IgD-negative memory B cell (primary cell): ENCODE data around the gene PPP1R26. TPM values are rescaled to one million over a fixed set of nuclear protein-coding genes. Genes with fewer than 3 reads are reported as not detected.

Experiments
- H3K27ac Mint-ChIP-seq, 3 donors: one replicate each; pipeline ENCODE4 v1.8.0; 2020 to 2022; ENCODE audit warnings: mild to moderate bottlenecking in 3 of 3, mixed read lengths in 3 of 3, moderate library complexity in 1 of 3
- H3K27me3 Mint-ChIP-seq: one replicate; pipeline ENCODE4 v1.8.0; 2021; ENCODE audit warnings: mixed read lengths
- H3K36me3 Mint-ChIP-seq: one replicate; pipeline ENCODE4 v1.8.0; 2020; ENCODE audit warnings: mild to moderate bottlenecking, mixed read lengths
- H3K4me1 Mint-ChIP-seq, 3 donors: one replicate each; pipeline ENCODE4 v1.8.0; 2020 to 2022; ENCODE audit warnings: mixed read lengths in 3 of 3, mild to moderate bottlenecking in 1 of 3
- H3K4me3 Mint-ChIP-seq, 4 donors: one replicate each; pipeline ENCODE4 v1.8.0; 2020 to 2022; ENCODE audit warnings: mild to moderate bottlenecking in 4 of 4, mixed read lengths in 4 of 4, moderate library complexity in 3 of 4
- H3K9me3 Mint-ChIP-seq, 3 donors: one replicate each; pipeline ENCODE4 v1.8.0; 2020 to 2021; ENCODE audit warnings: mixed read lengths in 3 of 3, mild to moderate bottlenecking in 1 of 3
- polyA plus RNA-seq: library from polyadenylated mRNA; unstranded; fragments of 300-500 nt; fragmentation: Illumina TruSeq; gene quantifications from one replicate; pipeline ENCODE4 v1.2.3, GENCODE V29; 2021

Gene PPP1R26
- polyA plus RNA-seq, 1 donor from 2014 or later, result 1.7 TPM

DNA sequence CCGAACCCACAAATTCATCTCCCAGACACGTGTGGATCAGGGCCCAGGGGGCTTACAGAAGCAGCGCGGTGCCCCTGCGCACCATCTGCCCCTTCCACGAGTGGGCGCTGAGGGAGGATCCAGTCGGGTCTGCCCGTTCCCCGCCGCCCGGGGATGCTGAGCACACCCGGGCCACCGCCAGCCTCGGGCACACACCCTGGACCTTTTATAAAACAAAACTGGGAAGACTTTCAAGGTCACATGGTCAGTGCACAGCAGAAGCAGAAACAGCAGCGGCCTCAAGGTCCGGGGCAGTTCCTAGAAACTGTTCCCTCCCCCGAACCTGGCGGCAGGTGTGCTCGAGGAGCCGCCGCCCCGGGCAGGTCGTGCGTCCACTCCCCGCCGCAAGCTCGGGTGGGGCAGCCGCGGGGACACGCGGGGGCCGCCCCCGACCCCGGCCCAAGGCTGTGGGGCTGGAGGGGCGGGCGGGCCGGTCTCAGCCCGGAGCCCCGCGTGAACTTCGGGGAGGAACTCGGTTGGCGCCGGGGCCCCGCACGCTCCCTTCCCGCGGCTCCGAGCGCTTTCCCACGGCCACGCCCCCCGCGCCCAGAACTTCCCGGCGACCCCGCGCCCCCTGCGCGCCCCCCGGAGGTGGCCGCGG lies 633 bp upstream of the PPP1R26 start:
- H3K27me3 Mint-ChIP-seq, result peaks cover 12% of the 10 kb centered on the region
- no peaks in the 10 kb centered on the region for H3K9me3 Mint-ChIP-seq
- peaks cover 7 to 17% (median 7%) of the 10 kb centered on the region in 3 donors for H3K4me1 Mint-ChIP-seq
- no peaks in the 10 kb centered on the region for H3K36me3 Mint-ChIP-seq
- H3K4me3 Mint-ChIP-seq, result peak overlapping the region; percentile 88 to 93 (median 92)
- peak overlapping the region in 2 of 3 donors; percentile 53 to 83 for H3K27ac Mint-ChIP-seq

DNA sequence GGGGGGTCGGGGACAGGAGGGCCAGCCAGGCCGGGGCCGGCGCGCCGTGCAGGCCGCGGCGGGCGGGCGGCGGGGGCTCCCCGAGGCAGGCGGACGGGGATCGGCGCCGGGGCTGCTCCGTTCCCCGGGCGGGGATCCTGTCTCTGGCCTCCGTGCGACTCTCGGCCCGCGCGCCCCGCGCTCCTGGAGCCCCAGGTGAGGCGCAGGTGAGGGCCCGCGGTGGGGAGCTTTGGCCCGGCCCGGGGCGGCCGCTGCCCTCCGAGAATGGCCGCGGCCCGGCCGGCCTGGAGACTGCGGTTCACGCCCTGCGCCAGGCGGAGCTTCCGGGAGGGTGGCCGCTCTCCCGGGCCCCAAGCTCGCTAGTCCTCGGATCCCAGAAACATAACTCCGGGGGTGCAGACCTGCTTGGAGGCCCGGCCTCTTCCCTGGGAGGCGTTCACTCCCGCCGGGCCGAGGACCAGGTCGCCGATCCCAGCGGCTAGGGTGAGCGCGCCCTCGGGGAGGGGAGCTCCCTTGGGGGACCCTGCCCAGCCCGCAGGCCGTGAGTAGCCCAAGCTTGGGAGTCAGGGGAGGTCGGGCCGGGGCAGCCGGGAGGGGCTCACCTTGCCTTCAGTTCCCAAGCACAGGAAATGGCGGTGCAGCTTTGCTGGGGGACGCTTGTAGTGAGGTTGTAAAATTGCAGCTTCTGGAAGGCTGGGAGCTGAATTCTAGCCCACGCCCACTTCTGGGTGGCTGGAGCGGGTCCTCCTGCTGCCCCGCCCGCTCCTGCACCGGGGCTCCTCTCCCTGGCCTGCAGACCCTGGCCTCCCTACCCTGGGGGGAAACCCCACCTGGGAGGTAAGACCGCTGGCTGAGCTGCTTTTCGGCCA lies 723 bp downstream of the PPP1R26 start:
- H3K4me1 Mint-ChIP-seq, result peaks cover 7 to 17% (median 7%) of the 10 kb centered on the region in 3 donors
- H3K36me3 Mint-ChIP-seq, result no peaks in the 10 kb centered on the region
- no peaks in the 10 kb centered on the region for H3K9me3 Mint-ChIP-seq
- peaks cover 15% of the 10 kb centered on the region for H3K27me3 Mint-ChIP-seq
- H3K4me3 Mint-ChIP-seq, result peak overlapping the region; percentile 63 to 81 (median 73)
- H3K27ac Mint-ChIP-seq, result no peak overlapping the region

DNA sequence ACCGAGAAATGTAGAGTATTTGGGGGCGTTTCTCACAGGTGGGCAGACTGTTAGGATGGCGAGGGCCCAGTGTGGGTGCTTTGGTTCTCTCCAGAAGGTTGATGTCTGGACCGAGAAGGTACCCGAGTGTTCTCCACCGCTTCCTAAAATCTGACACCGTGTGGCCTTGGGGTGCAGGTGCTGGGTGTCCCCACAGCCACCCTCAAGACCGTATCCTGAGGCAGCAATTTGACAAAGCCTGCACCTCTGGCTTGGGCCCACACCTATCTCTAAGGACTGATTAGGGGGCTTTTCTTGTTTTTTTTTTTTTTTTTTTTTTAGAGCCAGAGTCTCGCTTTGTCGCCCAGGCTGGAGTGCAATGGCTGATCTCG lies 1.3 kb downstream of the PPP1R26 start:
- H3K4me1 Mint-ChIP-seq, result peaks cover 7 to 17% (median 7%) of the 10 kb centered on the region in 3 donors
- H3K27me3 Mint-ChIP-seq, result peaks cover 15% of the 10 kb centered on the region
- H3K36me3 Mint-ChIP-seq, result no peaks in the 10 kb centered on the region

DNA sequence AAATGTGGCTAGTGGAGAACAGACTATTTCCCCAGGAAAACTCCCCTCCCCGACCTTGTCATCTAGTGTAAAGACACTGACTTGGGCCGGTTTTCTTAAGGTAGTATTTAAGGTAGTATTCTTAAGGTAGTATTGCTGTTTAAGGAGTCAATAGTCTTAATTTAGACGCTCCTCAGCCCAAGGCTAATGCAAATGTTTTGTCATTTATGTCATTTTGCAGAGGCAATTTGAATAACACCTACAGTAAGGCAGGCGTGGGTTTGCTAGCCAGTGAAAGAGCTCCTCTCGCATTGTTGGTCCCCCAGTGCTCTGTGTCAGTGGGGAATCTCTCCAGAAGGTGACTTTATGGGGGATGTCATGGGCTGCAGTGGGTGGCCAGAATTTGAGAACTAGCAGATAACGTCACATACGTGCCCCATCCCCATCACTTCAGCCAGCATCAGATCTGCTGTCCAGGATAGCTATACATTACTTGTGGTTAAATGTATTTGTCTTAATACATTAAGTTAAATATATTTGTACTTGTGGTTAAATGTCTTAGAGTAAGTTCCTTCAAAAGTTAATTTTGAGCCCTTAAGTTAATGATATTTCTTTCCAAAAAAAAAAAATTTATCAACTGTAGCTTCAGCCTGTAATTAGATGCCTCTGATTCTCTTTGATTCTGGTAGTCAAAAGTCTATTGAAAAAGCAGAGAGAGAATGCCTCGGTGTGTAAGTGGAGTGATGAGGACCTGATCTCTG lies 2.6 kb downstream of the PPP1R26 start:
- Mint-ChIP-seq H3K27me3 (peaks cover 15% of the 10 kb centered on the region), H3K4me3 (peak overlapping the region in 2 of 4 donors; percentile 45 to 82), H3K4me1 (peaks cover 7 to 17% (median 7%) of the 10 kb centered on the region in 3 donors), H3K36me3 (no peaks in the 10 kb centered on the region), H3K27ac (no peak overlapping the region), H3K9me3 (no peaks in the 10 kb centered on the region)

More for the DNA sequence above, 1.3 kb downstream of the PPP1R26 start:
- no peak overlapping the region for H3K27ac Mint-ChIP-seq
- peak overlapping the region; percentile 63 to 81 (median 73) for H3K4me3 Mint-ChIP-seq
- no peaks in the 10 kb centered on the region for H3K9me3 Mint-ChIP-seq

DNA sequence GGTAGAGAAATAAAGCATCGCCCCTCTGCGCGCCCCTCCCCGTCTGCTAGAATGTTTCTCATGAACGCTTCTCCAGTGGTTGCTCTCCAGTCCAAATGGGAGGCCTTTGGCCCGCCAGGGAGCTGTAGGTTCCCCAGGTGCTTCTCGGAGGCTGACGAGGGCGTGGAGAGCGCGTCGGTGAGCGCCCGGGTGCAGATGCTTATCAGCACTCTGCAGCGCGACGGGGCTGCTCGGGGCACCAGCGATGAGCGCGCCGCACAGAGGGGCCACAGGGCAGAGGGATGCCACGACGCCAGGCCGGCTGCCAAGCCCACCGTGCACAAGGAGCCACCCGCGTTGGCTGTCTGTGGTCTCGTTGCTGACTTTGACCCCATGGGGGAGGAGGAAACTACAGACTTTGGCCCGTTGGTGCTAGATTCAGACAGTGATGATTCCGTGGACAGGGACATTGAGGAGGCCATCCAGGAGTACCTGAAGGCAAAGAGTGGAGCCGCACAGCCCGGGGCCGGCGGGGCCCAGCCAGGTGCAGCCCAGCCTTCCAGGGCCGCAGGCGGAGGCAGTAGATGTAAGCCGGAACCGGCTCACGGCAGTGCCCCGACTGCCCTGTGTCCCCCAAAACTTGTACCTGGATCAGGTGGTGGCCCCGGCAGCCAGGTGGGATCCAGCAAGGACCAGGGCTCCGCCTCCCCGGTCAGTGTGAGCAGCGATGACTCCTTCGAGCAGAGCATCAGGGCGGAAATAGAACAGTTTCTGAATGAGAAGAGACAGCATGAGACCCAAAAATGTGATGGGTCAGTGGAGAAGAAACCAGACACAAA lies 5.1 kb downstream of the PPP1R26 start:
- peaks cover 1 to 6% (median 3%) of the 10 kb centered on the region in 3 donors for H3K4me1 Mint-ChIP-seq

DNA sequence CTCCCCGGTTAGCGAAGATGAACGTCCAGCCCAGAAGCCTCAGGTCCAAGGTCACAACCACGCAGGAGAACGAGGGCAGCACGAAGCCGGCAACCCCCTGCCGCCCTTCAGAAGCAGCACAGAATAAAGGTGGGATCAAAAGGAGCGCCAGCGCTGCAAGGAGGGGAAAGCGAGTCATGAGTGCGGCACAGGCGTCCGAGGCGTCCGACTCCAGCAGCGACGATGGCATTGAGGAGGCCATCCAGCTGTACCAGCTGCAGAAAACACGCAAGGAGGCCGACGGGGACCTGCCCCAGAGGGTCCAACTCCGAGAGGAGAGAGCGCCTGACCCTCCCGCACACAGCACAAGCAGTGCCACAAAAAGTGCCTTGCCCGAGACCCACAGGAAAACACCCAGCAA lies 5.8 kb downstream of the PPP1R26 start:
- H3K4me3 Mint-ChIP-seq, result no peak overlapping the region

More for the DNA sequence above, 5.1 kb downstream of the PPP1R26 start:
- Mint-ChIP-seq H3K27ac (no peak overlapping the region), H3K9me3 (no peaks in the 10 kb centered on the region), H3K36me3 (no peaks in the 10 kb centered on the region), H3K27me3 (peaks cover 14% of the 10 kb centered on the region), H3K4me3 (no peak overlapping the region)

DNA sequence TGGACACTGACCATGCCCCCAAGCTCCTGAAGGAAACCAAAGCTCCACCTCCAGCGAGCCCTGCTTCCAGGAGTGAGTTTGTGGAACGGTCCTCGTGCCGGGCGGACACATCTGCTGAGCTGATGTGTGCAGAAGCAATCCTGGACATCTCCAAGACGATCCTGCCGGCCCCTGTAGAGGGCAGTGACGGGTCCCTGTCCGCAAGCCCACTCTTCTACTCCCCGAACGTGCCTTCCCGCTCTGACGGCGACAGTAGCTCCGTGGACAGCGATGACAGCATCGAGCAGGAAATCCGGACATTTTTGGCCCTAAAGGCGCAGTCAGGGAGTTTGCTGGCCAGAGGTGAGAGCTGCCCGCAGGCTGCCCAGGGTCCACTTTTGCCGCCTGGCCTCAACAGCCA lies 6.2 kb downstream of the PPP1R26 start:
- peaks cover 1 to 6% (median 3%) of the 10 kb centered on the region in 3 donors for H3K4me1 Mint-ChIP-seq
- no peak overlapping the region for H3K4me3 Mint-ChIP-seq
- H3K27me3 Mint-ChIP-seq, result peaks cover 14% of the 10 kb centered on the region
- H3K36me3 Mint-ChIP-seq, result no peaks in the 10 kb centered on the region
- no peak overlapping the region for H3K27ac Mint-ChIP-seq
- H3K9me3 Mint-ChIP-seq, result no peaks in the 10 kb centered on the region

More for the DNA sequence above, 5.8 kb downstream of the PPP1R26 start:
- H3K36me3 Mint-ChIP-seq, result no peaks in the 10 kb centered on the region
- no peaks in the 10 kb centered on the region for H3K9me3 Mint-ChIP-seq
- no peak overlapping the region for H3K27ac Mint-ChIP-seq
- peaks cover 14% of the 10 kb centered on the region for H3K27me3 Mint-ChIP-seq
- peaks cover 1 to 6% (median 3%) of the 10 kb centered on the region in 3 donors for H3K4me1 Mint-ChIP-seq

DNA sequence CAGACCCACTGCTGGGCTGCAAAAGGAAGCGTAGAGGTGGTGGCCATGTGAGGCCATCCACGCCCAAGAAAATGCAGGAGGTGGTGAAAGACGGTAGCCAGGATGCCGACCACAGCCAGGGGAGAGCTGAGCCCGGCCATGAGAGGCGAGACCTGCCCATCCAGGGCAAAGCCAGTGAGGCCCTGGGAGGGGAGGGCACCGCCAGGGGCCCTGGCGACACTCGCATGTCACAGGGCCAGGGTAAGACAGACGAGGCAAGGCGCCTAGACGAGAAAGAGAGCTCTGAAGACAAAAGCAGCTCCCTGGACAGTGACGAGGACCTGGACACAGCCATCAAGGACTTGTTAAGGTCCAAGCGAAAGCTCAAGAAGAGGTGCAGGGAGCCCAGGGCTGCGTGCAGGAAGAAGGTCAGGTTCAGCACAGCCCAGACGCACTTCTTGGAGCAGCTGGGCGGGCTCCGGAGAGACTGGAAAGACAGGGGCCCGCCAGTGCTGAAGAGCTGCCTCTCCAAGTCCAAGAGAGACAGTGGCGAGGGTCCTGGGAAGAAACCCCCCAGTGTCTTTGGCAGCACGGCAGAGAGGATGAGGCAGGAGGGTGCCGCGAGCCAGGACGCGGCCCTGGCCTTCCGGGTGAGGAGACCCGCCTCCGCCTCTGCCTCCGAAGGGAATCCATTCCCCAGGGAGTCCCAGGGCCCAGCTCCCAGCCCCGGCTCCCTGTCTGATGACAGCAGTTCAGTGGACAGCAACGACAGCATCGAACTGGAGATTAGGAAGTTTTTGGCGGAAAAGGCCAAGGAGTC lies 6.9 kb downstream of the PPP1R26 start:
- Mint-ChIP-seq H3K4me3 (no peak overlapping the region), H3K4me1 (peaks cover 0 to 6% (median 3%) of the 10 kb centered on the region in 3 donors), H3K9me3 (no peaks in the 10 kb centered on the region), H3K36me3 (no peaks in the 10 kb centered on the region), H3K27ac (no peak overlapping the region), H3K27me3 (peaks cover 14% of the 10 kb centered on the region)

DNA sequence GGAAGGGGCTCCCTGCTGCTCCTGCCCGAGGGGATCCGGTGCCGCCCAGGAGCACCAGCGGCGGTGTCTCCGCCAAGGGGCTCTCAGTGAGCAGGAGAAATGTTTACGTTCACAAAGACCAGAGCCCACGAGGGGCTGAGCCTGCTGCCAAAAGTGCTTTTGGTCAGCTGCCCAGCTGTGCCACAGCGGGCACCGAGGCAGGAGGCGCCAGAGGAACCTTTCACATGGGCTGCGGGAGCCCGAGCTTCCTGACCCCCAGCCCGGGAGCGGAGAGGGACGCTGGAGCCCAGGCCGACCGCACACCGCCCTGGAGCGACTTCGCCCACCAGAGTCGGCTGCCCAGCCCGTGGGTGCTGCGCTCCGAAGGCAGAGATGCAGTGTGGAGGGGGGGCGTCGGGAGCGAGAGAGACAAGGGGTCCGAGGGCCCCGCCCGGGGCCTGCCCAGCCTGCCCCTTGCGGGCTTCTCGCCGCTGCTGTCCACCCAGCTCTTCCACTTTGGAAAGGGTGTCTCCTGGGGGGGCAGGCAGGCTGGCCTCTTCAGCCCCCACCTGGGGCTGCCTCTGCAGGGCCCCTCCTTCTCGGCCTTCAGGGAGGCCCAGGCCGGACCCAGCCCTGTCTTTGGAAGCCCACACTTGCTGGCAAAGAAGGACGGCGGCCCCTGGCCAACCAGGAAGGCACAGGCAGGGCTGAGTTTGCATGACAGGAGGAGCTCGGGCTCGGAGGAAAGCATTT lies 7.9 kb downstream of the PPP1R26 start:
- H3K27ac Mint-ChIP-seq, result no peak overlapping the region
- no peak overlapping the region for H3K4me3 Mint-ChIP-seq
- no peaks in the 10 kb centered on the region for H3K9me3 Mint-ChIP-seq

DNA sequence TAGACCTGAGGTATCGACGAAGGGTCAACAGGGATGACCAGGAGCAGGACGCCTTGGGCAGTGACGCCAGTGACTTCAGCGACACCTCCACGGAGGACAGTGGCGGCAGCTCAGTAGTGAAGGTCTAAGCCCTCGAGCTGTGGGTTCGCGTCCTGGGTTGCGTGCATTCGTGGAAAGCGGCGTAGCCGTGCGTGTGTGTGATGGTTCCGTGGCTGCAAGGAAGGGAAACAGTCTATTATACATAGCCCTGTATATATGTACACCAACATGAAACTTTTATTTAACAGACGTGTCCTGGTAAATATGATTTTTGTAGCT lies 8.4 kb downstream of the PPP1R26 start:
- H3K27ac Mint-ChIP-seq, result no peak overlapping the region
- H3K9me3 Mint-ChIP-seq, result no peaks in the 10 kb centered on the region

More for the DNA sequence above, 7.9 kb downstream of the PPP1R26 start:
- Mint-ChIP-seq H3K36me3 (no peaks in the 10 kb centered on the region), H3K27me3 (peaks cover 11% of the 10 kb centered on the region), H3K4me1 (no peaks in the 10 kb centered on the region)

DNA sequence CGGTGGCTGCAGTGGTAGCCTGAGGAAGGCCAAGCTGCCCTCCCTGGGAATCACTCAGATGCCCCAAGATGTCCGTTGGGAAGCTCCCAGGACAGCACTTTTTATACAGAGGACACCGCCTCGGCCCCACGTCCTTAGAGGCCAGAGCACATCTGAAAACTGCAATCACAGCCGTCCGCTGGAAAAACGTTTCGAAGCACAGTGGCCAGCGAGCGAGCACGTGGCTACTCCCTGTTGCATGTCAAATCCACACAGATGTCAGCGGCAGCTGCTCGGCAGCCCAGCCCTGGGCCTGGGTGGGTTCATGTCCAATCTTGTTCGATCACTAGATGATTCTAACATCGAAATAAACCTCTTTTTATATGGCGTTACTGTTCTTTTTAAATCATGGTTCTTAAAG lies 8.9 kb downstream of the PPP1R26 start:
- no peak overlapping the region for H3K4me3 Mint-ChIP-seq
- H3K27me3 Mint-ChIP-seq, result peaks cover 6% of the 10 kb centered on the region
- no peaks in the 10 kb centered on the region for H3K9me3 Mint-ChIP-seq
- H3K27ac Mint-ChIP-seq, result no peak overlapping the region
- no peaks in the 10 kb centered on the region for H3K36me3 Mint-ChIP-seq
- H3K4me1 Mint-ChIP-seq, result no peaks in the 10 kb centered on the region

More for the DNA sequence above, 8.4 kb downstream of the PPP1R26 start:
- no peaks in the 10 kb centered on the region for H3K4me1 Mint-ChIP-seq
- no peaks in the 10 kb centered on the region for H3K36me3 Mint-ChIP-seq
- no peak overlapping the region for H3K4me3 Mint-ChIP-seq
- H3K27me3 Mint-ChIP-seq, result peaks cover 11% of the 10 kb centered on the region

DNA sequence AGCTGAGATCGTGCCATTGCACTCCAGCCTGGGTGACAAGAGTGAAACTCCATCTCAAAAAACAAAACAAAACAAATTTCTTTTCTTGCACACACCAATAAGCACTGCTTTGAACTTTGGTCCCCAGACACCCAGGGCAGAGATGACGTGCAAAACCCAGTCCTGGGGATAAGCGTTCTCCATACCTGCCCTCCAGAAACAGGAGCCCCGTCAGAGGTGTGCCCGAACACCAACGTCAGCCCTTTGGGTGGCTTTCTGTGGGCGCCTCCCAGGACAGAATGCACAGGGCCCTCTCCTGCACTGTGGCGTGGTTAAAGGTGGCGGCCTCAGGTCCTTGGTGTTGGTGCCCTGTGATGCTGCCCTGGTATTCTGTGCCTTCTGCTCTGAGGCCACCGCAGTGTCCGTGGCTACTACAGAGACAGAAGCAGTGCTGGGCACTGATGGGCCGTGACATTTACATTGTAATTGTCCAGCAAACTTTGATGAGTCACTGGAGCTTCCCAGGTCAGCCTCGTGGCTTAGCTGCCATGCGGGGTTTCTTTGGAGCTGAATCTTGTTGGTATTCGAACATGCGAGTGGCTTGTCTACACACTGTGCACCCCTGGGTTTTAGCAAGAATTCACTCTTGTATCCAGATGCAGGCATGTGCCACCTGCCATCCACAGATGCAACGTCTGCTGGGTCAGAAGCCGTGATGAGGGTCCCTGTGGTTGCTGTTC lies 9.8 kb downstream of the PPP1R26 start:
- no peak overlapping the region for H3K4me3 Mint-ChIP-seq
- H3K36me3 Mint-ChIP-seq, result no peaks in the 10 kb centered on the region
- H3K4me1 Mint-ChIP-seq, result no peaks in the 10 kb centered on the region
- H3K27me3 Mint-ChIP-seq, result no peaks in the 10 kb centered on the region
- H3K27ac Mint-ChIP-seq, result no peak overlapping the region
- no peaks in the 10 kb centered on the region for H3K9me3 Mint-ChIP-seq
